ENCODE results near the gene BMPR1B. TPM values are rescaled to one million over a fixed set of nuclear protein-coding genes. Genes with fewer than 3 reads are reported as not detected.

BMPR1B gene
- total and polyA plus RNA-seq, 2 of the 8 experiments (the other 6 are each of a cell fraction or from before 2014, with no cell fraction given), result 0.14 to 1.1 TPM

GRCh38 chr4:95068401-95068800 is 310.6 kb downstream of the BMPR1B start:
- no peak overlapping the region for H2BK20ac ChIP-seq (ENCODE audit: low read length)
- no peak overlapping the region for H3K4me2 ChIP-seq (ENCODE audit: insufficient read depth in 1 of 2, low read depth in 2 of 2, low read length in 2 of 2)
- H2BK5ac ChIP-seq (ENCODE audit: low read depth, low read length), result no peak overlapping the region
- no peaks in the 10 kb centered on the region for H3K79me1 ChIP-seq (ENCODE audit: low read depth, low read length)
- H3K14ac ChIP-seq (ENCODE audit: insufficient read length), result no peak overlapping the region
- no peak overlapping the region for H3K27ac ChIP-seq (ENCODE audit: low read depth, low read length)
- FAIRE-seq (no peak), DNase-seq (ENCODE audit: low read depth in 1 of 2, low spot score in 2 of 2) (no peak)
- no peaks in the 10 kb centered on the region for H3K79me2 ChIP-seq (ENCODE audit: control insufficient read depth in 1 of 2, insufficient read depth in 2 of 2, low read length in 2 of 2)
- ChIA-PET CTCF (ENCODE audit: partially characterized antibody) (no interaction called here), POLR2A (ENCODE audit: partially characterized antibody) (no interaction called here)
- no peak overlapping the region for H3K18ac ChIP-seq (ENCODE audit: extremely low read depth, low read length)
- H4K91ac ChIP-seq (replicated peaks; ENCODE audit: insufficient read length, low read length), result no peak overlapping the region
- no peak overlapping the region for H2BK12ac ChIP-seq (ENCODE audit: low read depth, low read length)
- no peaks in the 10 kb centered on the region for H3K36me3 ChIP-seq (ENCODE audit: control insufficient read depth in 2 of 4, insufficient read depth in 4 of 4, low read length in 3 of 4)
- peaks cover 0 to 2% of the 10 kb centered on the region in 2 experiments; a peak in 1 of 4 replicates for H3K9me3 ChIP-seq (ENCODE audit: insufficient read depth in 2 of 2, low read depth in 1 of 2, low read length in 1 of 2)
- no peak overlapping the region for H3K23ac ChIP-seq (ENCODE audit: insufficient read length)
- H4K20me1 ChIP-seq (replicated peaks in 1 of 2; ENCODE audit: control insufficient read depth in 1 of 2, insufficient read depth in 2 of 2, low read length in 2 of 2), result no peaks in the 10 kb centered on the region
- no peak overlapping the region for H2BK15ac ChIP-seq (ENCODE audit: low read length)
- H3K23me2 ChIP-seq (ENCODE audit: low read depth, low read length), result no peaks in the 10 kb centered on the region
- H2AK5ac ChIP-seq (ENCODE audit: low read depth, low read length), result no peak overlapping the region
- no peak overlapping the region for H3K56ac ChIP-seq (replicated peaks; ENCODE audit: insufficient read length, low read depth, low read length)
- H2AFZ ChIP-seq (ENCODE audit: low read length), result no peak overlapping the region
- H3K27me3 ChIP-seq (replicated peaks in 1 of 4; ENCODE audit: control insufficient read depth in 3 of 4, extremely low read depth in 1 of 4, insufficient read depth in 3 of 4, low read length in 3 of 4), result no peaks in the 10 kb centered on the region
- H3K4me1 ChIP-seq (replicated peaks in 1 of 4; ENCODE audit: control insufficient read depth in 3 of 4, insufficient read depth in 4 of 4, low read length in 3 of 4), result no peaks in the 10 kb centered on the region
- no peak overlapping the region for H3K4ac ChIP-seq (replicated peaks; ENCODE audit: insufficient read length, low read depth, low read length)
- TF ChIP-seq SP1 (IDR thresholded peaks at IDR 0.05; ENCODE audit: low read depth, low read length) (no peak), MAX (IDR thresholded peaks at IDR 0.05) (no peak), HDAC2 (IDR thresholded peaks at IDR 0.05; ENCODE audit: borderline replicate concordance in 1 of 2, low read depth in 2 of 2, low read length in 2 of 2) (no peak), NANOG (IDR thresholded peaks at IDR 0.05; ENCODE audit: insufficient read depth, low read depth, low read length, poor library complexity, severe bottlenecking) (no peak), ATF2 (IDR thresholded peaks at IDR 0.05; ENCODE audit: low read length) (no peak), RXRA (IDR thresholded peaks at IDR 0.05; ENCODE audit: insufficient read depth, low read depth, low read length) (no peak), PHF8 (conservative IDR thresholded peaks at IDR 0.05; ENCODE audit: low read depth, low read length) (no peak), CBX5 (IDR thresholded peaks at IDR 0.05; ENCODE audit: low read depth, low read length) (no peak), TAF7 (optimal IDR thresholded peaks at IDR 0.05; ENCODE audit: borderline replicate concordance, low read depth, low read length) (no peak)
- H2BK120ac ChIP-seq (replicated peaks; ENCODE audit: low read depth, low read length), result no peak overlapping the region
- H4K8ac ChIP-seq (ENCODE audit: extremely low read depth, insufficient read depth, low read length), result no peak overlapping the region
- H4K5ac ChIP-seq (ENCODE audit: insufficient read length, low read depth, low read length), result no peak overlapping the region
- no peak overlapping the region for H3K9ac ChIP-seq (replicated peaks in 1 of 4; ENCODE audit: extremely low read depth in 1 of 4, low read depth in 3 of 4, low read length in 3 of 4)
- 90% methylated on average over 1 of the region's 1 CpG; no CpG with 5 or more reads in 1 of the 2 experiments for WGBS, 2 experiments (ENCODE audit: extremely low coverage in 1 of 2, insufficient coverage in 1 of 2, insufficient read length in 1 of 2, insufficient replicate concordance in 2 of 2, low coverage in 1 of 2, low lambda C conversion rate in 2 of 2, missing lambda C conversion rate in 1 of 2)
- no peak overlapping the region for H3K4me3 ChIP-seq (ENCODE audit: extremely low read depth in 1 of 4, insufficient read depth in 2 of 4, low read depth in 3 of 4, low read length in 4 of 4)

Data from H1 (cell line).